ENCODE measurements around the gene GRIN2A. TPM values are rescaled to one million over a fixed set of nuclear protein-coding genes. Genes with fewer than 3 reads are reported as not detected.

GRIN2A gene
- total RNA-seq, 3 donors from 2014 or later = 0.29 to 0.33 TPM; not detected in 1

GRCh38 chr16:9844361-9844760 is 337.9 kb downstream of the GRIN2A start:
- Histone ChIP-seq H3K4me3 (no peak overlapping the region), H3K36me3 (no peaks in the 10 kb centered on the region), H3K9me3 (no peaks in the 10 kb centered on the region), H3K4me1 (no peaks in the 10 kb centered on the region), H3K27ac (peak overlapping the region in 1 of 2 donors; percentile 25), H3K27me3 (no peaks in the 10 kb centered on the region)
- DNase-seq (ENCODE audit: low spot score in 2 of 2) = no peak
- intact Hi-C loops (cut with DNase I; ENCODE audit: low total_unique reads) = no loop called here
- TF ChIP-seq CTCF (IDR thresholded peaks at IDR 0.05) (no peak), POLR2AphosphoS5 (IDR thresholded peaks at IDR 0.05) (no peak), POLR2A (IDR thresholded peaks at IDR 0.05) (no peak)

GRCh38 chr16:9843424-9844018 is 338.7 kb downstream of the GRIN2A start:
- no peak overlapping the region for H3K4me3 ChIP-seq
- DNase-seq (ENCODE audit: low spot score in 2 of 2) = no peak
- intact Hi-C loops (cut with DNase I; ENCODE audit: low total_unique reads) = no loop called here
- H3K9me3 ChIP-seq = no peaks in the 10 kb centered on the region
- no peak overlapping the region for H3K27ac ChIP-seq
- no peaks in the 10 kb centered on the region for H3K36me3 ChIP-seq
- H3K4me1 ChIP-seq = no peaks in the 10 kb centered on the region
- no peak for TF ChIP-seq POLR2A (IDR thresholded peaks at IDR 0.05)
- no peak for TF ChIP-seq POLR2AphosphoS5 (IDR thresholded peaks at IDR 0.05)
- no peak for TF ChIP-seq CTCF (IDR thresholded peaks at IDR 0.05)
- H3K27me3 ChIP-seq = no peaks in the 10 kb centered on the region

- no peaks in the 10 kb centered on the region for H3K27me3 ChIP-seq
- no peak overlapping the region for H3K27ac ChIP-seq
- no peaks in the 10 kb centered on the region for H3K36me3 ChIP-seq
- H3K4me1 ChIP-seq = no peaks in the 10 kb centered on the region
- TF ChIP-seq POLR2AphosphoS5 (IDR thresholded peaks at IDR 0.05) = no peak
- TF ChIP-seq POLR2A (IDR thresholded peaks at IDR 0.05) = no peak
- no peak for TF ChIP-seq CTCF (IDR thresholded peaks at IDR 0.05)
- intact Hi-C loops (cut with DNase I; ENCODE audit: low total_unique reads) = no loop called here
- H3K9me3 ChIP-seq = no peaks in the 10 kb centered on the region
- no peak overlapping the region for H3K4me3 ChIP-seq
- DNase-seq (ENCODE audit: low spot score in 2 of 2) = no peak
These were observed 341.2 kb downstream of the GRIN2A start for GRCh38 chr16:9840761-9841665.

GRCh38 chr16:9837481-9837880 is 344.7 kb downstream of the GRIN2A start:
- H3K4me3 ChIP-seq = no peak overlapping the region
- H3K27me3 ChIP-seq = peaks cover 0 to 5% of the 10 kb centered on the region in 2 donors
- no peak for DNase-seq (ENCODE audit: low spot score in 2 of 2)
- H3K27ac ChIP-seq = no peak overlapping the region
- H3K36me3 ChIP-seq = no peaks in the 10 kb centered on the region
- intact Hi-C loops (cut with DNase I; ENCODE audit: low total_unique reads) = no loop called here
- TF ChIP-seq POLR2A (IDR thresholded peaks at IDR 0.05) (no peak), CTCF (IDR thresholded peaks at IDR 0.05) (no peak), POLR2AphosphoS5 (IDR thresholded peaks at IDR 0.05) (no peak)
- H3K4me1 ChIP-seq = no peaks in the 10 kb centered on the region
- H3K9me3 ChIP-seq = no peaks in the 10 kb centered on the region

GRCh38 chr16:9836118-9836736 is 346.0 kb downstream of the GRIN2A start:
- no peak overlapping the region for H3K27ac ChIP-seq
- H3K36me3 ChIP-seq = no peaks in the 10 kb centered on the region
- no peaks in the 10 kb centered on the region for H3K9me3 ChIP-seq
- H3K4me3 ChIP-seq = no peak overlapping the region
- TF ChIP-seq POLR2A (IDR thresholded peaks at IDR 0.05) (no peak), CTCF (IDR thresholded peaks at IDR 0.05) (no peak), POLR2AphosphoS5 (IDR thresholded peaks at IDR 0.05) (no peak)
- peaks cover 0 to 5% of the 10 kb centered on the region in 2 donors for H3K27me3 ChIP-seq
- intact Hi-C loops (cut with DNase I; ENCODE audit: low total_unique reads) = no loop called here
- H3K4me1 ChIP-seq = no peaks in the 10 kb centered on the region
- no peak for DNase-seq (ENCODE audit: low spot score in 2 of 2)
